AG04449 (cell line): Measurements from ENCODE around the gene SLC37A3.
"Not testable (repeated sequence)": the region's sequence is repeated elsewhere in the genome, so short reads cannot be mapped to it uniquely, and the experiment has no call there.

Source experiments
- CTCF ChIA-PET: fragments of 350-600 bp; formaldehyde crosslinking; extraction: SDS; loops from one replicate; lab custom pipeline; 2021; ENCODE audit warnings: antibody characterized with exemption; lab: Yijun Ruan, JAX
- POLR2A ChIA-PET: fragments of 400-600, 350-600 bp; formaldehyde crosslinking; extraction: SDS; loops from one replicate; lab custom pipeline; 2020; ENCODE audit warnings: antibody characterized with exemption, inconsistent platforms; lab: Yijun Ruan, JAX
- DNase-seq: peaks from one replicate; pipeline ENCODE4 v3.0.0-alpha.2; 2010; ENCODE audit warnings: low read depth, low spot score
- H3K4me3 ChIP-seq: 2 replicates; pipeline ENCODE4 v1.5.1; 2011; ENCODE audit warnings: low read depth, mild to moderate bottlenecking, control low read depth, low read length
- TF ChIP-seq, protein P1 (sequence below): IDR thresholded peaks from one replicate; pipeline ENCODE4 v1.5.1; 2011; ENCODE audit warnings: mild to moderate bottlenecking, moderate library complexity, low read length, control low read depth, inconsistent platforms; ENCODE audit not compliant: insufficient read depth; ENCODE audit errors: missing control alignments

Gene SLC37A3

DNA sequence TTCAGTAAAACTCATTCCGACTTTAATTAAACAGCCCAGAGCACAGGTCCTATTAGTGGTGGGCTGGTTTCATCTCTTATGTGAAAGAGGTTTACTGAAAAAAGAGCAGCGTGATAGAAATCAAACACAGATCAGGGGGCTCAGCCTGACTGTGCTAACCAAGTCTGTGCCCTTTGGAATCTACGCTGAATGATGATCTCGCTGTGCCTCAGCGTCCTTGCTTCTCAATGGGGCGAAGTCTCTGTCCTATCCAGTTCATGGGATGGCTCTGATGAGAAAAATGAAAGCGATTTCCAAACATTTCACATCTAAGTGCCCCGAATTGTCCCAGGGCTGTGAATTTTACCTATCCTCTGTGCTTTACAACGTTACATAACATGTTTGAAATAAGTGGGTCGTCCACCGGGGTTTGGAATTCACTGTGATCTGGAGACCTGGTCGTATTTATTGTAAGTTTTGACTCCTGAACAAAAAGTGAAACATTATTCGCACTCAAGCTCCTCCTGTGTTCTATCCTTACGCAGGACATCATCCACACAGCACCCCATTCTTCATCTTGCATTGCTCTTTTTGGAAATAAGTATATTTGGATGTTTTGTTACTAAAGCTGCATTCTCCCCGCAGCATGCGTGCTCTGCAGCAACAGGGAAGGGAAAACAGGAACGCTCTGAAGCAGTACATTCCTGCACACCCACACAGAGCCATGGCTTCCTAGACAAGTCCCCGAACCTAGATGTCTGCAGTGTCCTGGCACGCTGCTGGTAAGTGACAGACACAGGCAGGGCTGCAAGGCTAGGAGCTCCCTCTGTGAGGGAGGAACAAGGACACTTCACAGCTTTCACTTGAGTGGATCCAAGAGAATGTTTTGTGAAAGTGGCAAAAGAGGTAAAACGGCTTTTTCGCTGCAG, 83.5 kb downstream of the SLC37A3 start:
- POLR2A ChIA-PET: no interaction called here
- no peak for DNase-seq
- TF ChIP-seq, protein P1, sequence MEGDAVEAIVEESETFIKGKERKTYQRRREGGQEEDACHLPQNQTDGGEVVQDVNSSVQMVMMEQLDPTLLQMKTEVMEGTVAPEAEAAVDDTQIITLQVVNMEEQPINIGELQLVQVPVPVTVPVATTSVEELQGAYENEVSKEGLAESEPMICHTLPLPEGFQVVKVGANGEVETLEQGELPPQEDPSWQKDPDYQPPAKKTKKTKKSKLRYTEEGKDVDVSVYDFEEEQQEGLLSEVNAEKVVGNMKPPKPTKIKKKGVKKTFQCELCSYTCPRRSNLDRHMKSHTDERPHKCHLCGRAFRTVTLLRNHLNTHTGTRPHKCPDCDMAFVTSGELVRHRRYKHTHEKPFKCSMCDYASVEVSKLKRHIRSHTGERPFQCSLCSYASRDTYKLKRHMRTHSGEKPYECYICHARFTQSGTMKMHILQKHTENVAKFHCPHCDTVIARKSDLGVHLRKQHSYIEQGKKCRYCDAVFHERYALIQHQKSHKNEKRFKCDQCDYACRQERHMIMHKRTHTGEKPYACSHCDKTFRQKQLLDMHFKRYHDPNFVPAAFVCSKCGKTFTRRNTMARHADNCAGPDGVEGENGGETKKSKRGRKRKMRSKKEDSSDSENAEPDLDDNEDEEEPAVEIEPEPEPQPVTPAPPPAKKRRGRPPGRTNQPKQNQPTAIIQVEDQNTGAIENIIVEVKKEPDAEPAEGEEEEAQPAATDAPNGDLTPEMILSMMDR: no peak
- CTCF ChIA-PET: interaction anchor here (0.7 to 3.7 kb wide), 2 partner anchors 11 to 15 kb away, joined by 3 to 20 read pairs; no protein-coding TSS in a partner anchor
- no peak overlapping the region for H3K4me3 ChIP-seq

DNA sequence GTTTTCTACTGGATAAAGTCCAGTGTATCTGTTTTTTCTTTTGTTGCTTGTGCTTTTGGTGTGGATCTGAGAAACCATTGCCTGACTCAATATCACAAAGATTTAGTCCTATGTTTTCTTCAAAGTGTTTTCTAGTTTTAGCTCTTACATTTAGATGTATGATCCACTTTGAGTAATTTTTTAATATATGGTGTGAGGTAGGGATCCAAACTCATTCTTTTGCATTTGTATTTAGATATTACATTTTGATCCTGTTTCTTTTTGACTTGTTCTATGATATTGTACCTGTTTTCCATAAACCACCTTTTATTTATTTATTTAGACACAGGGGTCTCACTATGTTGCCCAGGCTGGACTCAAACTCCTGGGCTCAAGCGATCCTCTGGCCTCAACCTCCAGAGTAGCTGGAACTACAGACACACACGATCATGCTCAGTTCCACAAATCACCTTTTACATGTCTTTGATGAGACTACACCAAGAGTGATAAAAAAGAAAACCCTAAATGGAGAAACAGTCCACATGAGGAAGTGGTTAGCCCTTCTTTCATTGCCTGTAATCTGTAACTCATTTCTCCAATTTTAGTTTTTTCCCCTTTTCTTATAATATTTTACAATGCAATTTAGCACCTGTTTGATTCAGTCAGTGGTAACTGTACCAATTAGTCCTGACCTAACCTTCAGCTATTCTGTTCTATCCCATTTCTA, 86.0 kb downstream of the SLC37A3 start:
- H3K4me3 ChIP-seq: no peak overlapping the region
- POLR2A ChIA-PET: no interaction called here
- TF ChIP-seq, protein P1: no peak
- no peak for DNase-seq
- CTCF ChIA-PET: interaction anchor here (1.2 kb wide), 1 partner anchor 13 kb away, joined by 4 read pairs; no protein-coding TSS in a partner anchor

DNA sequence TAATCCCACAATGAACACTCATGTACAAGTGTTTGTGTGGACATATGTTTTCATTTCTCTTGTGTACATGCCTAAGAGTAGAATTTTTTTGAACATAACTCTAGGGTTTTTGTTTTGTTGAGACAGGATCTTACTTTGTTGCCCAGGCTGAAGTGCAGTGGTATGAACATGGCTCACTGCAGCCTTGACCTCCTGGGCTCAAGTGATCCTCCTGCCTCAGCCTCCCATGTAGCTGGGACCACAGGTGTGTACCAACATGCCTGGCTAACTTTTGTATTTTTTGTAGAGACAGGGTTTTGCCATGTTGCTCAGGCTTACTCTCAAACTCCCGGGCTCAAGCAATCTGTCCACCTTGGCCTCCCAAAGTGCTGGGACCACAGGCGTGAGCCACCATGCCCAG, 87.2 kb downstream of the SLC37A3 start:
- DNase-seq, POLR2A ChIA-PET, CTCF ChIA-PET, H3K4me3 ChIP-seq: not testable (repeated sequence)

DNA sequence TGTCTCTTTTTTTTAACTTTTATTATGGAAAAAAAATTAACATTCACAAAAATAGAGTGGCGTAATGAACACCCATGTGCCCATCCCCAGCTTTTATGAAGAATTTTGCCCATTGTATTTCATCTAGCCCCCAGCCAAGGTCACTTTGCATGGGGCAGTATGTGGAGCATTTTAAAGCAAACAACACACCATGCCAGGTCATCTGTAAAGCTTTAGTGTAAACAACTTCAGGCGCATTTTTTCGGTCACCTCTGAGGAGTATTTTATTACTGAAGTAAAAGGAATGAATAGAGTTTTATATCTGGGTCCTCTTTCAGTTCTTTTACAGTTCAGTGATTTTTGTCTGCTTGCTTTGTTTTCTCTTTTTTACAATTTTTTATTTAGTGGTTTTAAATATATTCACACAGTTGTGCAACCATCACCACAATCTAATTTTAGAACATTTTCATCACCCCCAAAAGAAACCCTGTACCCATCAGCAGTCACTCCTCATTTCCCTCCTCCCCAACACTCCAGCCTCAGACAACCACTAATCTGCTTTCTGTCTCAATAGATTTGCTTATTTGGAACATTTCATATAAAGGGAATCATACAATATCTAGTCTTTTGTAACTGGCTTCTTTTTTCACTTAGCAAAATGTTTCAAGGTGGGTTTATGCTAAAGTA, 87.9 kb downstream of the SLC37A3 start:
- TF ChIP-seq, protein P1: no peak
- ChIA-PET CTCF (interaction anchor here (0.9 kb wide), 1 partner anchor 9 kb away, joined by 3 read pairs; no protein-coding TSS in a partner anchor), POLR2A (interaction anchor here (0.7 kb wide), 1 partner anchor 135 kb away, joined by 3 read pairs; no protein-coding TSS in a partner anchor)
- DNase-seq: no peak
- H3K4me3 ChIP-seq: no peak overlapping the region

DNA sequence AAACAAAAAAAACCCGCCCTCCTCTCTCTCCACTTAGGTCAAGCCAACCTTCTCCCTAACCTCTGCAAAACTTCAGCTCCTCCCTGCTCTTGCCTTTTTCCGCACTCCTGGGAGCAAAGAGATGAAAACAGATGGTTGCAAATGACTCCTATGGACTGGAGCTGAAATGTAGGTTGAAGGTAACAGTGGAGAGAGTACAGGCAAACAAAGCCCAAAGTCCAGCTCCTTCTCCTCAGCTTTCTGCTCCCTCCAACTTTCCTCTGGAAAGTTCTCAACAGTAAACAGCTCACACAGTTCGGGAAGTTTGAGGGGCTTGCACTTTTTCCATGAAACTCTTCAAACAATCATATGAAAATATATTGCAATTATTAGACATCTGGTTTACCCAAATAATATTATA, 90.3 kb downstream of the SLC37A3 start:
- no peak overlapping the region for H3K4me3 ChIP-seq
- CTCF ChIA-PET: no interaction called here
- POLR2A ChIA-PET: no interaction called here
- DNase-seq: no peak
- TF ChIP-seq, protein P1: no peak

DNA sequence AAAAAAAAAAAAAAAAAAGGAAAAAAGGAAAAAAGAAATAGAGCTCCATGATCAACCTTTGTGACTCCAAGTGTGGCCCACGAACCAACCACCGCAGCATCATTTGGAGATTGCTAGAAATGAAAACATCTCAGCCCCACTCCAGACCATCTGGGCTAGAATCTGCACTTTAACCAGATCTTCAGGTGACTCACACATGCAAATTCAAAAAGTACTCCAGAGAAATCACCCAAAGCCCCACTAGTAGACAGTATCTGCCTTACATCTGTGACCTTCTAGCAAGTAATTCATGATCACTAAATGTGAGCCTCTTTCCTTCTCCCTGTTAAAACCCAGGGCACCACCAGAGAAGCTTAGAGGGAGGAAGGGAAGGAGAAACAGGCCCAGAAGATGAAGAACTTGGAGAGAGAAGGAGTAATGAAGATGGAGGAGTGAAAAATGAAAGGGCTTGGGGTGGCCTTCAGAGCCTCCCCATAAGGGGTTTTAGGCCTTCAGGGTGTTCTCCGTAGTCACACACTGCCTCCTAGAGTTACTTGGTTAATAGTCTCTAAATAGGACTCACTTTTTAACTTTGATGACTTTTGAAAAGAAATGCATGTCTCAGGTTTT, 94.0 kb downstream of the SLC37A3 start:
- H3K4me3 ChIP-seq: no peak overlapping the region
- POLR2A ChIA-PET: no interaction called here
- TF ChIP-seq, protein P1: no peak
- no peak for DNase-seq
- CTCF ChIA-PET: interaction anchor here (0.6 to 1.6 kb wide), 5 partner anchors 22 to 688 kb away, joined by 3 to 4 read pairs (median 3); no protein-coding TSS in a partner anchor
